Adipose tissue (tissue), 3 donors: ENCODE measurements around the gene TSPAN6. TPM values are rescaled to one million over a fixed set of nuclear protein-coding genes. Genes with fewer than 3 reads are reported as not detected.

Experiments
- H3K27ac ChIP-seq: one replicate; pipeline ENCODE4 v1.5.1; 2013; ENCODE audit warnings: low read depth, low read length
- whole genome bisulfite sequencing, 3 donors: extraction: QIAGEN DNeasy Blood & Tissue Kit; methylation state at CpG; one replicate each; pipeline ENCODE4 v1.1.7; 2013; 5-methylcytosine and 5-hydroxymethylcytosine counted together
- polyA plus RNA-seq, 3 donors: library from polyadenylated mRNA; stranded (reverse); fragments of 200-250 nt; gene quantifications; one replicate each; pipeline ENCODE4 v1.2.3, GENCODE V29; 2013
- donor health status: healthy with polysubstance abuse.
- donor health status: Bipolar disorder and iron deficiency.
- donor health status: healthy.

TSPAN6 gene
- 10 to 100 TPM; 11.4 to 30.2 (median 24.3) TPM for polyA plus RNA-seq

- H3K27ac ChIP-seq, result no peak within 1 kb of the TSS
- 1 to 29% (median 8%) methylated on average over 47 to 51 of the region's 51 CpGs for WGBS, 3 donors
Measured at GRCh38 chrX:100636321-100636991, at the start of gene TSPAN6. Gene TSPAN6, minus strand, starts transcription at chrX:100636806. Its CDS starts 112 bp downstream, at chrX:100636694.

- WGBS, 3 donors, result 8 to 27% (median 20%) methylated on average over 1 of the region's 1 CpG
- H3K27ac ChIP-seq, result no peak overlapping the region
Measured at GRCh38 chrX:100685997-100686305, 49.3 kb upstream of the TSPAN6 start.

GRCh38 chrX:100685284-100685996, 48.8 kb upstream of the TSPAN6 start:
- H3K27ac ChIP-seq, result no peak overlapping the region
- WGBS, 3 donors, result 28 to 53% (median 44%) methylated on average over 5 of the region's 5 CpGs

- H3K27ac ChIP-seq, result no peak overlapping the region
- WGBS, 3 donors, result 86 to 92% (median 91%) methylated on average over 8 of the region's 8 CpGs
Measured at GRCh38 chrX:100682939-100683338, 46.3 kb upstream of the TSPAN6 start.

- no peak overlapping the region for H3K27ac ChIP-seq
- 73 to 87% (median 86%) methylated on average over 3 of the region's 3 CpGs for WGBS, 3 donors
Measured at GRCh38 chrX:100681599-100681998, 45.0 kb upstream of the TSPAN6 start.

- H3K27ac ChIP-seq, result no peak overlapping the region
- WGBS, 3 donors, result 39 to 70% (median 44%) methylated on average over 2 of the region's 2 CpGs
Measured at GRCh38 chrX:100680756-100681155, 44.1 kb upstream of the TSPAN6 start.

- no peak overlapping the region for H3K27ac ChIP-seq
- 53 to 84% (median 60%) methylated on average over 5 of the region's 5 CpGs for WGBS, 3 donors
Measured at GRCh38 chrX:100677611-100678181, 41.1 kb upstream of the TSPAN6 start.

- WGBS, 3 donors, result 52 to 77% (median 60%) methylated on average over 2 of the region's 2 CpGs
- H3K27ac ChIP-seq, result no peak overlapping the region
Measured at GRCh38 chrX:100674705-100675104, 38.1 kb upstream of the TSPAN6 start.

- 46 to 64% (median 61%) methylated on average over 3 of the region's 3 CpGs for WGBS, 3 donors
- H3K27ac ChIP-seq, result no peak overlapping the region
Measured at GRCh38 chrX:100673397-100673953, 36.9 kb upstream of the TSPAN6 start.

GRCh38 chrX:100672966-100673365, 36.4 kb upstream of the TSPAN6 start:
- H3K27ac ChIP-seq, result no peak overlapping the region
- WGBS, 3 donors, result 61 to 83% (median 83%) methylated on average over 3 of the region's 3 CpGs

- H3K27ac ChIP-seq, result no peak overlapping the region
- WGBS, 3 donors, result 54 to 62% (median 57%) methylated on average over 2 of the region's 2 CpGs
Measured at GRCh38 chrX:100663642-100664041, 27.0 kb upstream of the TSPAN6 start.

GRCh38 chrX:100662796-100663195, 26.2 kb upstream of the TSPAN6 start:
- H3K27ac ChIP-seq, result no peak overlapping the region
- 73 to 90% (median 84%) methylated on average over 4 of the region's 4 CpGs for WGBS, 3 donors

- no peak overlapping the region for H3K27ac ChIP-seq
- WGBS, 3 donors, result 82 to 94% (median 88%) methylated on average over 13 of the region's 13 CpGs
Measured at GRCh38 chrX:100662170-100662569, 25.6 kb upstream of the TSPAN6 start.

GRCh38 chrX:100659431-100660137, 23.0 kb upstream of the TSPAN6 start:
- 74 to 79% (median 77%) methylated on average over 4 of the region's 4 CpGs for WGBS, 3 donors
- no peak overlapping the region for H3K27ac ChIP-seq

- no peak overlapping the region for H3K27ac ChIP-seq
- WGBS, 3 donors, result 26 to 43% (median 42%) methylated on average over 3 of the region's 3 CpGs
Measured at GRCh38 chrX:100658941-100659381, 22.4 kb upstream of the TSPAN6 start.

GRCh38 chrX:100654261-100654660, 17.7 kb upstream of the TSPAN6 start:
- no peak overlapping the region for H3K27ac ChIP-seq
- WGBS, 3 donors, result 22 to 39% (median 24%) methylated on average over 3 of the region's 3 CpGs

GRCh38 chrX:100652266-100652665, 15.7 kb upstream of the TSPAN6 start:
- no peak overlapping the region for H3K27ac ChIP-seq
- WGBS, 3 donors, result 83 to 92% (median 91%) methylated on average over 2 of the region's 2 CpGs

- 73 to 91% (median 83%) methylated on average over 1 of the region's 1 CpG for WGBS, 3 donors
- H3K27ac ChIP-seq, result peak overlapping the region; percentile 38
Measured at GRCh38 chrX:100650841-100651240, 14.2 kb upstream of the TSPAN6 start.
